ENCODE measurements around the gene IVNS1ABP. TPM values are rescaled to one million over a fixed set of nuclear protein-coding genes. Genes with fewer than 3 reads are reported as not detected.

IVNS1ABP gene
- total and polyA plus RNA-seq, 9 of the 15 experiments (the other 6 are each of a cell fraction or from before 2014, with no cell fraction given): 30.6 to 126 (median 77.7) TPM

GRCh38 chr1:185317886-185318310 lies 855 bp upstream of the IVNS1ABP start (continued):
- TF ChIP-seq ZNF609 (CRISPR knock-in tag; IDR thresholded peaks at IDR 0.05; ENCODE audit: borderline replicate concordance) (no peak), NR1H2 (CRISPR knock-in tag; IDR thresholded peaks at IDR 0.05) (no peak), HDAC6 (IDR thresholded peaks at IDR 0.05; ENCODE audit: low read depth, low read length) (no peak), SPI1 (IDR thresholded peaks at IDR 0.05; ENCODE audit: borderline replicate concordance, low read depth, low read length) (peak; percentile 27; the same call in 1 of the 2 replicates), FOSL1 (tag; conservative IDR thresholded peaks at IDR 0.05) (peak; percentile 57), NCOR1 (IDR thresholded peaks at IDR 0.05) (no peak), ZNF589 (CRISPR knock-in tag; IDR thresholded peaks at IDR 0.05; ENCODE audit: low read depth) (no peak), NR4A1 (CRISPR knock-in tag; IDR thresholded peaks at IDR 0.05) (no peak), NR4A1 (tag; IDR thresholded peaks at IDR 0.05) (no peak), KDM2B (CRISPR knock-in tag; IDR thresholded peaks at IDR 0.05) (no peak), GATA2 (CRISPR knock-in tag; IDR thresholded peaks at IDR 0.05) (no peak), NFRKB (IDR thresholded peaks at IDR 0.05; ENCODE audit: low read depth) (0 out of 2 replicates have a peak, but pooled peaks have one; percentile 39), HNRNPH1 (optimal IDR thresholded peaks at IDR 0.05; ENCODE audit: low read depth, low read length) (no peak), ARNT (IDR thresholded peaks at IDR 0.05) (no peak)
- TF ChIP-seq, protein P1, sequence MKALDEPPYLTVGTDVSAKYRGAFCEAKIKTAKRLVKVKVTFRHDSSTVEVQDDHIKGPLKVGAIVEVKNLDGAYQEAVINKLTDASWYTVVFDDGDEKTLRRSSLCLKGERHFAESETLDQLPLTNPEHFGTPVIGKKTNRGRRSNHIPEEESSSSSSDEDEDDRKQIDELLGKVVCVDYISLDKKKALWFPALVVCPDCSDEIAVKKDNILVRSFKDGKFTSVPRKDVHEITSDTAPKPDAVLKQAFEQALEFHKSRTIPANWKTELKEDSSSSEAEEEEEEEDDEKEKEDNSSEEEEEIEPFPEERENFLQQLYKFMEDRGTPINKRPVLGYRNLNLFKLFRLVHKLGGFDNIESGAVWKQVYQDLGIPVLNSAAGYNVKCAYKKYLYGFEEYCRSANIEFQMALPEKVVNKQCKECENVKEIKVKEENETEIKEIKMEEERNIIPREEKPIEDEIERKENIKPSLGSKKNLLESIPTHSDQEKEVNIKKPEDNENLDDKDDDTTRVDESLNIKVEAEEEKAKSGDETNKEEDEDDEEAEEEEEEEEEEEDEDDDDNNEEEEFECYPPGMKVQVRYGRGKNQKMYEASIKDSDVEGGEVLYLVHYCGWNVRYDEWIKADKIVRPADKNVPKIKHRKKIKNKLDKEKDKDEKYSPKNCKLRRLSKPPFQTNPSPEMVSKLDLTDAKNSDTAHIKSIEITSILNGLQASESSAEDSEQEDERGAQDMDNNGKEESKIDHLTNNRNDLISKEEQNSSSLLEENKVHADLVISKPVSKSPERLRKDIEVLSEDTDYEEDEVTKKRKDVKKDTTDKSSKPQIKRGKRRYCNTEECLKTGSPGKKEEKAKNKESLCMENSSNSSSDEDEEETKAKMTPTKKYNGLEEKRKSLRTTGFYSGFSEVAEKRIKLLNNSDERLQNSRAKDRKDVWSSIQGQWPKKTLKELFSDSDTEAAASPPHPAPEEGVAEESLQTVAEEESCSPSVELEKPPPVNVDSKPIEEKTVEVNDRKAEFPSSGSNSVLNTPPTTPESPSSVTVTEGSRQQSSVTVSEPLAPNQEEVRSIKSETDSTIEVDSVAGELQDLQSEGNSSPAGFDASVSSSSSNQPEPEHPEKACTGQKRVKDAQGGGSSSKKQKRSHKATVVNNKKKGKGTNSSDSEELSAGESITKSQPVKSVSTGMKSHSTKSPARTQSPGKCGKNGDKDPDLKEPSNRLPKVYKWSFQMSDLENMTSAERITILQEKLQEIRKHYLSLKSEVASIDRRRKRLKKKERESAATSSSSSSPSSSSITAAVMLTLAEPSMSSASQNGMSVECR (CRISPR knock-in tag; IDR thresholded peaks at IDR 0.05): no peak
- TF ChIP-seq, protein P2, sequence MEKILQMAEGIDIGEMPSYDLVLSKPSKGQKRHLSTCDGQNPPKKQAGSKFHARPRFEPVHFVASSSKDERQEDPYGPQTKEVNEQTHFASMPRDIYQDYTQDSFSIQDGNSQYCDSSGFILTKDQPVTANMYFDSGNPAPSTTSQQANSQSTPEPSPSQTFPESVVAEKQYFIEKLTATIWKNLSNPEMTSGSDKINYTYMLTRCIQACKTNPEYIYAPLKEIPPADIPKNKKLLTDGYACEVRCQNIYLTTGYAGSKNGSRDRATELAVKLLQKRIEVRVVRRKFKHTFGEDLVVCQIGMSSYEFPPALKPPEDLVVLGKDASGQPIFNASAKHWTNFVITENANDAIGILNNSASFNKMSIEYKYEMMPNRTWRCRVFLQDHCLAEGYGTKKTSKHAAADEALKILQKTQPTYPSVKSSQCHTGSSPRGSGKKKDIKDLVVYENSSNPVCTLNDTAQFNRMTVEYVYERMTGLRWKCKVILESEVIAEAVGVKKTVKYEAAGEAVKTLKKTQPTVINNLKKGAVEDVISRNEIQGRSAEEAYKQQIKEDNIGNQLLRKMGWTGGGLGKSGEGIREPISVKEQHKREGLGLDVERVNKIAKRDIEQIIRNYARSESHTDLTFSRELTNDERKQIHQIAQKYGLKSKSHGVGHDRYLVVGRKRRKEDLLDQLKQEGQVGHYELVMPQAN (IDR thresholded peaks at IDR 0.05; ENCODE audit: borderline replicate concordance): no peak
